Forelimb muscle (tissue), 1 donor: ENCODE data around the gene SMIM7. TPM values are rescaled to one million over a fixed set of nuclear protein-coding genes. Genes with fewer than 3 reads are reported as not detected.
"Not testable (repeated sequence)": the region's sequence is repeated elsewhere in the genome, so short reads cannot be mapped to it uniquely, and the experiment has no call there.

Experiments used
- DNase-seq: peaks from one replicate; pipeline ENCODE4 v3.0.0-alpha.2; 2013; ENCODE audit warnings: low read depth
- polyA plus RNA-seq: library from polyadenylated mRNA; unstranded; fragments of 120-200 nt; gene quantifications from one replicate; pipeline ENCODE4 v1.2.1, GENCODE V29; 2013; ENCODE audit not compliant: insufficient read length

SMIM7 gene
- polyA plus RNA-seq, 1 donor, result 46.3 TPM

- no peak for DNase-seq
These were observed 5.3 kb downstream of the SMIM7 start for GRCh38 chr19:16654627-16655026.

- no peak for DNase-seq
These were observed 5.8 kb downstream of the SMIM7 start for GRCh38 chr19:16654140-16654539.

GRCh38 chr19:16652854-16653253 lies 7.1 kb downstream of the SMIM7 start:
- DNase-seq, result no peak

GRCh38 chr19:16651421-16652188 lies 8.3 kb downstream of the SMIM7 start:
- not testable (repeated sequence) for DNase-seq

- no peak for DNase-seq
These were observed 9.1 kb downstream of the SMIM7 start for GRCh38 chr19:16650821-16651220.

GRCh38 chr19:16649734-16650133 lies 10.2 kb downstream of the SMIM7 start:
- no peak for DNase-seq

GRCh38 chr19:16645140-16645539 lies 14.8 kb downstream of the SMIM7 start:
- no peak for DNase-seq

- DNase-seq, result no peak
These were observed 18.2 kb downstream of the SMIM7 start for GRCh38 chr19:16641695-16642094.

- no peak for DNase-seq
These were observed 19.0 kb downstream of the SMIM7 start for GRCh38 chr19:16640951-16641350.

GRCh38 chr19:16638666-16639065 lies 21.3 kb downstream of the SMIM7 start:
- no peak for DNase-seq

GRCh38 chr19:16637535-16637934 lies 22.4 kb downstream of the SMIM7 start:
- DNase-seq, result no peak

GRCh38 chr19:16631465-16631864 lies 28.5 kb downstream of the SMIM7 start:
- no peak for DNase-seq

- DNase-seq, result peak; percentile 82
These were observed 30.8 kb downstream of the SMIM7 start for GRCh38 chr19:16628984-16629691.

- DNase-seq, result peak; percentile 82
These were observed 31.6 kb downstream of the SMIM7 start, which contains the start of gene MED26 for GRCh38 chr19:16628183-16628983. TSS of gene MED26 (minus strand) at chr19:16628204. CDS start at chr19:16627943, 261 bp downstream.

- DNase-seq, result no peak
These were observed 32.1 kb downstream of the SMIM7 start for GRCh38 chr19:16627928-16628182.

GRCh38 chr19:16627193-16627927 lies 32.6 kb downstream of the SMIM7 start:
- DNase-seq, result no peak

GRCh38 chr19:16626796-16627192 lies 33.1 kb downstream of the SMIM7 start:
- DNase-seq, result no peak

- no peak for DNase-seq
These were observed 34.6 kb downstream of the SMIM7 start for GRCh38 chr19:16625163-16625958.

- no peak for DNase-seq
These were observed 35.7 kb downstream of the SMIM7 start for GRCh38 chr19:16624236-16624635.

- DNase-seq, result no peak
These were observed 36.4 kb downstream of the SMIM7 start for GRCh38 chr19:16623576-16623975.

- DNase-seq, result no peak
These were observed 36.9 kb downstream of the SMIM7 start for GRCh38 chr19:16623066-16623465.
